ENCODE data around the gene NDUFB10.

The NDUFB10 gene

DNA sequence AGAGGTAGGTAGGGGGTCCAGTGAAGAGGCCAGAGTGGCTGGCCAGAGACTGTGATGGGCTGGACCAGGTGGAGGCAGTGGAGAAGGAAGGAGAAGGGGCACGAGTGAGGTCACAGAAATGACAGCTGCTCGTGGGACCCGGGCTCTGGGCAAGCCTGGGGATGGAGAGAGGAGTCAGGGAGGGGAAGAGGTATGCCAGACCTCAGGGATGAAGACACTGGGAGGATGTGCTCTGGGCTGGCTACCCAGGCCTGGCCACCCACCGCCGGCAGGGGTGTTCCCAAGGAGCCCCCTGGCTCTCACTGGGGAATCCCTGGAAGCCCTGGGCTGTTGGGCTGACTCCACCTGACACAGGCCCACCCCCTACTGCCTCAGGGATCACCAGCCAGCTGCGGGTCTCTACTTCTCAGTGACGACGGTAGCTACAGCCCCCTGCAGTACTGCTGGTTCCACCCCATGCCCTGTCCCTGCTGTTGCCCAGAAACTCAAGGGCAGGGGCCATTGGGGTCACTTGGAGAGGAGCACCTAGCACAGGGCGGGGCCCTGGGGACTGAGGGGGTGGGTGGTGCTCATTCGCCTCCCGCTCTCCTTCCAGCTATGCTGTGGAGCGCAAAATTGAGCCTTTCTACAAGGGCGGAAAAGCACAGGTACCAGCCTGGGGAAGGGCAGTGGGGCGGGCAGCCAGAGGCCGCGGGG, 14.3 kb downstream of the NDUFB10 start:
- no peak for DNase-seq

DNA sequence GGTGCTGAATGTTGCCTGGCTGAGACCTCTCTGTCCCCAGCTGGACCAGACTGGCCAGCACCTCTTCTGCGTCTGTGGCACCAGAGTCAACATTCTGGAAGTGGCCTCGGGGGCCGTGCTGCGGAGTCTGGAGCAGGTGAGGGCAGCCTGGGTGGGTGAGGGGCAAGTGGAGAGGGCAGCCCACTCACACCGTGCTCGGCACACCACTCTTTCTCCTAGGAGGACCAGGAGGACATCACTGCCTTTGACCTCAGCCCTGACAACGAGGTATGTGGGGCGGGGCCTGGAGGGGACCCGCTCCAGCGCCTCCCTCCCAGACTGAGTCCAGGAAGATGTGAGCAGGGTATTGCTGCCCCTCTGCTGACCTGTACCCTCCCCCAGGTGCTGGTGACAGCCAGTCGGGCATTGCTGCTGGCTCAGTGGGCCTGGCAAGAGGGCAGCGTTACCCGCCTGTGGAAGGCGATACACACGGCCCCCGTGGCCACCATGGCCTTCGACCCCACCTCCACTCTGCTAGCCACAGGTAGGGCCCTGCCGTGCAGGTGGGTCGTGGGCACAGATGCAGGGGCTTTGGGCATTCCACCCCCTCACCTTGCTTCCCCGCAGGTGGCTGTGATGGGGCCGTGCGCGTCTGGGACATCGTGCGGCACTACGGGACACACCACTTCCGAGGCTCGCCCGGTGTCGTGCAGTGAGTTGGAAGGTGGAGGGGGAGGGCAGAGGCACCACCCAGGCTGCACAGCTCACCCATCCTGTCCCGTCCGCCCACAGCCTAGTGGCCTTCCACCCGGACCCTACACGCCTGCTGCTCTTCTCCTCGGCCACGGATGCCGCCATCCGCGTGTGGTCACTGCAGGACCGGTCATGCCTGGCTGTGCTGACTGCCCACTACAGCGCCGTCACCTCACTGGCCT, 15.1 kb downstream of the NDUFB10 start:
- DNase-seq: no peak

DNA sequence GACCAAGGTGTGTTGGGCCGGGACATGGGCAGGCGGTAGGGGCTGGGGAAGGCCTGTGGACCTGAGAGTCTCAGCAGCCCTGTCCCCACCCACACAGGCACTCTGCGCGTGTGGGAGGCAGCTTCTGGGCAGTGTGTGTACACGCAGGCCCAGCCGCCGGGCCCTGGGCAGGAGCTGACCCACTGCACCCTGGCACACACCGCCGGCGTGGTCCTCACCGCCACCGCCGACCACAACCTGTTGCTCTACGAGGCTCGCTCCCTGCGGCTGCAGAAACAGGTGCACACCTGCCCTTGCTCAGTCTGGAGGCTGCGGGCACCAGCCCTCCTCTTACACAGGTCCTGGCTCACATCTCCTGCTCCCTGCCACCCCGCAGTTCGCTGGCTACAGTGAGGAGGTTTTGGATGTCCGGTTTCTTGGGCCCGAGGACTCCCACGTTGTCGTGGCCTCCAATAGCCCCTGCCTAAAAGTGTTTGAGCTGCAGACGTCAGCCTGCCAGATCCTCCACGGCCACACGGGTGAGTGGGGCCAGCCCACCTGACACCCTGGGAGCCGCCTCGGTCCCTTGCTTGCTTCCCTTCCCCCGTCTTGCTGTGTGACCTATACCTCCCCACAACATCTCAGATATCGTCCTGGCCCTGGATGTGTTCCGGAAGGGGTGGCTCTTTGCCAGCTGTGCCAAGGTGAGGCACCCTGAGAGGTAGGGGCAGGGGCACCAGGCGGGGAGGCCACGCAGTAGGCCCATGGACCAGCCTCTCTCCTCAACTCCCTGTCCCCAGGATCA, 16.3 kb downstream of the NDUFB10 start:
- no peak for DNase-seq

DNA sequence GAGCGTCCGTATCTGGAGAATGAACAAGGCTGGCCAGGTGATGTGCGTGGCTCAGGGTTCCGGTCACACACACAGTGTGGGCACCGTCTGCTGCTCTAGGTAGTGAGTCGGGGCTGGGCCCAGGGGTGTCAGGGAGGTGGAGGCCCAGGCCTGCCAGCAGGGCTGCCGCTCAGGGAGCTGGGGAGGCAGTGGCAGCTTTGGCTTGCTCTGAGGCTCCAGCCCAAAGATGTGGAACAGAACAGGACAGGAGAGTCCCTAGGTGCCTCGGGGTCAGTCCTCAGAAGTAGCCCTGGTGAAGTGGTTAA, 16.8 kb downstream of the NDUFB10 start:
- no peak for DNase-seq

DNA sequence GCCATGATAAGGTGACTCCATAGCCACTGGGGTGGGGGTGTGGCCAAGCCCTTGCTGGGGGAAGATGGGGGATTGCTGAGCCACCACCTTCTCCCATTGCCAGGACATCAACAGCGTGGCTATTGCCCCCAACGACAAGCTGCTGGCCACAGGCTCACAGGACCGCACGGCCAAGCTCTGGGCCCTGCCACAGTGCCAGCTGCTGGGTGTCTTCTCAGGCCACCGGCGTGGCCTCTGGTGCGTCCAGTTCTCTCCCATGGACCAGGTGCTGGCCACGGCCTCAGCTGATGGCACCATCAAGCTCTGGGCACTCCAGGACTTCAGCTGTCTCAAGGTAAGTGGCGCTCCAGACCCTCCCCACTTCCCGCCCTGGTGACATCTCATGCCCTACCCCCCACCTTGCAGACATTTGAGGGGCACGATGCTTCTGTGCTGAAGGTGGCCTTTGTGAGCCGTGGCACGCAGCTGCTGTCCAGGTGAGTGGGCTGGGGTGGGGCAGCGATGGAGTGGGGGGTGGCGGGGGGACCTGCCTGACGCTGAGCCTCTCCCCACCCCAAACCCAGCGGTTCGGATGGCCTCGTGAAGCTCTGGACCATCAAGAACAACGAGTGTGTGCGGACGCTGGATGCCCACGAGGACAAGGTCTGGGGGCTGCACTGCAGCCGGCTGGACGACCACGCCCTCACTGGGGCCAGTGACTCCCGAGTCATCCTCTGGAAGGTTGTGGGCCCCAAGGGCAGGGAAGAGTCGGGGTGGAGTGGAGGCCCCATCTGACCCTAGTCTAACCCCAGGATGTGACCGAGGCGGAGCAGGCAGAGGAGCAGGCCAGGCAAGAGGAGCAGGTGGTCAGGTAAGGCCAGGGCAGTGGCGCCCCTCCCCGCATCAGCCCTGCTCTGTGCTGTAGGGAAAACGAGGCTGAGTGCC, 17.9 kb downstream of the NDUFB10 start:
- no peak for DNase-seq

DNA sequence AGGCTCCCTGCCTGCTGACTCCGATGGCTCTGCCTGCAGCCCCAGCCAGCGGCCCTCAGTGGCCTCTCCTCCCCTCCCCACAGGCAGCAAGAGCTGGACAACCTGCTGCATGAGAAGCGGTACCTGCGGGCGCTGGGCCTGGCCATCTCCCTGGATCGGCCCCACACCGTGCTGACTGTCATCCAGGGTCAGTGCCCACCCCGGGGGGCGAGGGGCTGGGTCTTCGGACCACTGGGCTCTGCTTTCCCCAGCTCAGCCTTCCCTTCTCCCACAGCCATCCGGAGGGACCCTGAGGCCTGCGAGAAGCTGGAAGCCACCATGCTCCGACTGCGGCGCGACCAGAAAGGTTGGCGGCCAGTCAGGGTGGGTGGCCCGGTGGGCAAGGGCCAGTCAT, 18.5 kb downstream of the NDUFB10 start:
- DNase-seq: no peak

DNA sequence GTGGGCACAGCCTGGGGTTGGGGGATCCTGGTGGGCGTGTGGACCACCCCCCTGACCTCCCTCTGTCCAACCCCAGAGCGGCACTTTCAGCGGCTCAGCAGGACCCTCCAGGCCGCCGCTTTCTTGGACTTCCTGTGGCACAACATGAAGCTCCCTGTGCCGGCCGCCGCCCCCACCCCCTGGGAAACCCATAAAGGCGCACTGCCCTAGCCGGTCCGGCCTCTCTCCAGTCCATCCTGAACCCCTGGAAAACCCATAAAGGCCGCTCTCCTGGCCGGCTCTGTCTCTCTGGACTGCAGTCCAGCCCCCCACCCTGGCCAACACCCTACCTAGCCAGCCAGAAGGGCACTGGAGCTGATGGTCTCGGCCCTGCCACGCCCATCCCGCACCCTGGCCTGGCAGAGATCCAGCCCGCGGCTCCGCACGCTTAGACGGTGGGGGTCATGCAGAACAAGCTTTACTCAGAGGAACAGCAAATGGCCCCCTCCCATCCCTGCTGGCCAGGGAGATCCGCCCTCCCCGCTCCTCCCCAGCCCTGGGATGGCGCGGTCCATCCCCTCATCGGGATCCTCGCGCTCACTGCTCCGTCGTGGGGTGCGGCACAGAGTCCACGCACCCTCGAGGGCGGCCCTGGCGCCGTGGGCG, 19.3 kb downstream of the NDUFB10 start:
- no peak for DNase-seq

DNA sequence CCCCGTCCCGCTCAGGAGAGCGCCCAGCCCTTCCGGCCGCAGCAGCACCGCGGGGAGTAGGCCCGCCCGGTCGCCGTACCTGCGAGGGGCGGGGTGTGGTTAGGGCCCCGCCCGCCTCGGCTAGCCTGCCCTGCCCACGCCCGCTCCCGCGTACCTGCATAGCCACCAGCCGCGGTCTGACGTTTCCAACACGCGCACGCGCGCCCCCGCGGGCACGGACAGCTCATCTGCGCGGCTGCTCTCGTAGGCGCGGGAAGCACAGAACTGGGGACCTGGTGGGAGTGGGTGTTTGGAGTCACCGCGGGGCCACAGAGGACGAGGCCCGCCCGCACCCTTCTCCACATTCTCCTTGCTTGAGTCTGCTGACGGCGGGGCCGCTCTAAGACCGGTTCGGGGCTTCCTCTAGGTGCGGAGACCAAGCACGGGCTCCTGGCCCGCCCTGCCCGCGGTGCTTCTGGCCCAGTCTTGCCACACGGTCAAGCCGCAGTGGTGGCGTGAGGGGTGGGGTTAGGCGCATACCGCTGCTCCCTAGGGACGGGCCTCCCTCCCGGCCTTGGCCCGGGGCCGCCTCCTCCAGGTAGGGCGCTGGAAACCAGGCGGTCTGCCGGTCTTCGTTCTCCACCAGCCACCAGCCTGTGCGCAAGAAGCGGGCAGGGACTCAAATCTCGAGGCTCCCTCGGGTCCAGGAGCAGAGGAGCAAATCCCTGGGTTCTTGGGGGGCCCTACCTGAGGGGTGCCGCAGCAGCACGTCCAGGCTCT, 20.1 kb downstream of the NDUFB10 start:
- DNase-seq: peak; percentile 55

DNA sequence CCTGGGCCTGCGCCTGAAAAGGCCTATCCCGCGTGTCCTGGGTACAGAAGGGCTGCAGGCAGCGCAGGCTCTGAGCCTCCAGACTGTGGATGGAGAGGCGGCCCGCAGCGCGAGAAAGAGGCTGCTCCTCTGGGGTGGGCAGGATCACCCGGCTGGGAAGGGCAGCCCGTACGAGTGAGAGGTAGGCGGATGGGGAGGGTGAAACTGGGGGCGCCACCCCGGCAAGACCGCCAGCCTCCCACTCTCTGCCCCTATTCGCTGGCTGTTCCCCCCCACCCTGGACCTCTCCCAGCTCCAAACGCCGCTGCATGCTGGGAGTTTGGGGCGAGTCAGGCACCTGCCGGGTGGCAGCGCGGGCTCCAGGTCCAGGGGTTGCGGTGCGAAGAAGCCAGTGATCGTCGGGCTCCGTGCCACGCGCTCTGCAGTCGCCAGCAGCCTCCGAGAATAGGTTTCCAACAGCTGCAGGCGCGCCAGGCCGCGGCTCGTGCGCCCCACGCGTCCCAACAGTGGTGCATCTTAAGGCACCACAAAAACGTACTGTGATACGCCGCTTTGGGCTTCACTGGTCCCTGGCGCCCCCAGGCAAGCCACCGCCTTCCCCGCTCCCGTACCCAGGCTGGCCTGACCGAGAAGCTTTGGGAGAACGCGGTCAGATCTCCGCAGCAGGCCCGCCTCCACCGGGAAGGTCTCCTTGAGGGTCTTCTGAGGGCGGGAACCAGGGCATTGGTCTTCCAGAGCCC, 20.9 kb downstream of the NDUFB10 start:
- peak; percentile 36 for DNase-seq

DNA sequence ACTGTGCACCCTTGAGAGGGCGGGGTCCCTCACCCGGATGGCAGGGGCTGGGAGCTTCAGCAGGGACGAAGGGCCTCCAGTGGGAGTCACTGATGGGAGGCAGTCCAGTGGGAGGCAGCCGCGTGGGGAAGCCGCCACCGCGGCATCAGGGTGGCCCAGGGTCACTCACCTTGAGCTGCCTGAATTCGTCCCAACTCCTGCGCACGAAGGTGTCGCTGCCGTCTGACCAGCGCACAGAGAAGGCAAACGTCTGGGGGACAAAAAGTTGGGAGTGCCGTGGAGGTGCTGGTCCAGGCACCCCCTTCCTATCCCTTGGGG, 21.4 kb downstream of the NDUFB10 start:
- DNase-seq: no peak

DNA sequence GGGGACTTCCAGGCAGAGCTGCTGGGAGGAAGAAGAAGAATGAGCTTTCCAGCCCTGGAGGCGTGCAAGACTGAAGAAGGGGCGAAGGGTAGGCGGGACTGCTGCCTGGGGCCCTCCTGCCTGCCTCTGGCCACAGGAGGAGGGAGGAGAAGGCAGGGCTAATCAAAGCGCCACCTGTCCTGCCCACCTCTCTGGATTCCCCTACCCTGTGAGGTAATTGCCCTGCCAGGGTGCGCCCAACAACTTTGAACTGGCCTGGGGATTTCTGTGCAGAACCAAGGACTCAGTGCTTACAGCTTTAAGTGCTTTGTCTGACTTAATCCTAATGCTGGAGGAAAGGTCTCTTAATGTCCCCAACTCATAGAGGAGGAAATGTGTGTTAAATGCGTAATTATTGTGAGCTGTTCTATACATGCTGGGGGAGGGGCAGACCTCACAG, 22.1 kb downstream of the NDUFB10 start, which contains the start of gene NOXO1:
TSS of gene NOXO1 (minus strand) at position 72 of the 439 bp plus-strand sequence. CDS start 290 bp downstream, outside the sequence.
- DNase-seq: no peak

DNA sequence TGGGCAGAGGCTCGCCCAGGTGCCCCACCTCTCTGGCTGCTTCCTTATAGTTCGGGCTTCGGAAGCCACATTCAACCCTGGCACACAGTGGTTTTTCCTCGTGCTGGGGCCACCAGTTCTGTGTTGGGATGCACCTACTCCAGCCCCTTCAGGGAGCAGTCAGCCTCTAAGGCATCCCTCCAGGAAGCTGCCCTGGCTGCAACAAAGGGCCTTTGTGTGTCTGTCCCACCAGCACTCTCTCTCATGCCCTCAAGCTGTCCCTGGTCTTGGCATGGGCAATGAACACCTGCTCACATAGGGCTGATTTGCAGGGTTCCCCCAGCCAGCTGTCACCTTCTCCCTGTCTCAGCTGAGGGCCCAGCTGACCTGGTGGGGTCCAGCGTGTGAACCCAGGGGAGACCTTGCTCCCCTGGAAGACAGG, 22.7 kb downstream of the NDUFB10 start:
- DNase-seq: no peak

DNA sequence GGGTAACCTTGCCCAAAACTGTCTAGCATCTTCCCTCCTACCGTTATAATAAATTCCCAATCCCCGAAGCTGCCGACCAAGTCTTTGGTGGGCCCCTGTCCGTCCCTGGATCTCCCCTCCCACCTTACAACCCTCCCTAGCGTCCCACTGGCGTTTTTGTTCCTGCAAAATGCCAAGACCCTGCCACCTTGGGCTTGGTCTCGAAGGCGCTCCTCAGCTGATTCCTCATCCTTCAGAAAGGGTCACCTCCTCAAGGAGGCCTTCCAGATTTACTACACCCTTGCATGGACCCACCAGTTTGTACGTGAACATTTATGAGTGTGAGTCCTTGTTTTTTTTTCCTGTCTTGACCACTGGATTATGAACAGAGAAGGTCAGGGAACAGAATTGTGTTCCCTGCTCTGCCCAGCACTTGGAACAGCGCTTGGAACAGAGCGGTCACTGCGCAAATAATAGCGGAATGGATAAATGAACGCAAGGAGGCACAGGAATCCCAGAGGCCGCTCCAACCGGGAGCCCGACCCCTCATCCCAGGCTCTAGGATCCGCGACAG, 23.7 kb downstream of the NDUFB10 start:
- DNase-seq: no peak

DNA sequence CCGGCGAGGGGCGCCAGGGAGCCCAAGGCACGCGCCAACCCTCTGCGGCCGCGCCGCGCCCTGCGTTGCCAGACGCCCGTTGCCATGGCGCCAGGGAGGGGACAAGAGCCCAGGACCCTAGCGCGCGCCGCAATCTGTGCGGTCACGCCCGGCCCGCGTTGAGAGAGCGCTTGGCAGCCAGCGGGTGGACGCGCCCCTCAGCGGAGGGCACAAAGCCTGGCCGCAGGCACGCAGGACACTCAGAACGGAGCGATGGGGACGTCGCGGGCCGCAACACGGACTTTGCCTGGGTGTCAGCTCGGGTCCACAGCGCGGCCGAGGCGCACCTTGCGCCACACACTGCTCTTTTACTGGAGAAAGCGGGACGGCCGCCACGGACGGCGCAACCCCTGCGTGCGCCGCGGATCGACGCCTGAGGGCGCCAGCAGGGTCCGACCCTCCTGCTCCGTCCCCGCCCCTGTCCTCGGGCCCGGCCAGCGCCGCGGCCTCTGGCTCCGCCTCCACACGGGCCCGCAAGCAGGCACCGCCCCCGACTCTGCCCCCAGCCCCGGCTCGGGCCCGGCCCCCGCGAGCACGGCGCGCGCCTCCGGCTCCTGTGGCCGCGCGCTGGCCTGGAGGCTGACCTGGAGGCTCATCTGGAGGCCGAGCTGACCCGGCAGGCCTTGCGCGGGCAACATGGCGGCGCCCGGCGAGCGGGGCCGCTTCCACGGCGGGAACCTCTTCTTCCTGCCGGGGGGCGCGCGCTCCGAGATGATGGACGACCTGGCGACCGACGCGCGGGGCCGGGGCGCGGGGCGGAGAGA, 24.4 kb downstream of the NDUFB10 start, which contains the start of gene GFER:
TSS of gene GFER (plus strand) at position 650 of the 803 bp plus-strand sequence. CDS start at position 676, 26 bp downstream.
- peak; percentile 77 for DNase-seq

DNA sequence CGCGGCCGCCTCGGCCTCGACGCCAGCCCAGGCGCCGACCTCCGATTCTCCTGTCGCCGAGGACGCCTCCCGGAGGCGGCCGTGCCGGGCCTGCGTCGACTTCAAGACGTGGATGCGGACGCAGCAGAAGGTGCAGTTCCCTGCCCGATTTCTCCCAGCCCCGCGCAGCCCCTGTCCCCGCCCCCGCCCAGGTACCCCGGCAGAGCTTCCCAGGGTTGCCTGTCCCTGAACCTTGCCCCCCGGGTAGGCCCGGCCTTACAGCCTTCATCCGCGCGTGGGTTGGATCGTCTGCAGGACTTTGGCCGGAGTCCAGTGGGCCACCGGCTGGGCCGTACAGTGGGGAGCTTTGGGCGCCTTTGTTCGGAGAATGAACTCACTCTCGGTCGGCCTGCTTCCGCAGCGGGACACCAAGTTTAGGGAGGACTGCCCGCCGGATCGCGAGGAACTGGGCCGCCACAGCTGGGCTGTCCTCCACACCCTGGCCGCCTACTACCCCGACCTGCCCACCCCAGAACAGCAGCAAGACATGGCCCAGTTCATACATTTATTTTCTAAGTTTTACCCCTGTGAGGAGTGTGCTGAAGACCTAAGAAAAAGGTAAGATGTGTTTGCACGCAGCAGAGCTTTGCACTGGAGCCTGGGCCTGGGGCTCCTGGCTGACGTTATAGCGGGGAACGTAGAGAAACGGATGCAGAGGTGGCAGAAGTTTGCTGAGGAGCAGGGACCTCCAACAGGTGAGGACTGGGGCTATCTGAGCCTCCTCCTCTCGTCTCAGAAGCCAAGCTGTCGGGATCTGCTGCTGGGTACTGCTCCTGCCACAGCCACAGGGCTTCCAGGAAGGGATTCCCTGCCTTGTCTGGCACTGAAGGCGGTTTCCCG, 25.2 kb downstream of the NDUFB10 start:
- DNase-seq: no peak

DNA sequence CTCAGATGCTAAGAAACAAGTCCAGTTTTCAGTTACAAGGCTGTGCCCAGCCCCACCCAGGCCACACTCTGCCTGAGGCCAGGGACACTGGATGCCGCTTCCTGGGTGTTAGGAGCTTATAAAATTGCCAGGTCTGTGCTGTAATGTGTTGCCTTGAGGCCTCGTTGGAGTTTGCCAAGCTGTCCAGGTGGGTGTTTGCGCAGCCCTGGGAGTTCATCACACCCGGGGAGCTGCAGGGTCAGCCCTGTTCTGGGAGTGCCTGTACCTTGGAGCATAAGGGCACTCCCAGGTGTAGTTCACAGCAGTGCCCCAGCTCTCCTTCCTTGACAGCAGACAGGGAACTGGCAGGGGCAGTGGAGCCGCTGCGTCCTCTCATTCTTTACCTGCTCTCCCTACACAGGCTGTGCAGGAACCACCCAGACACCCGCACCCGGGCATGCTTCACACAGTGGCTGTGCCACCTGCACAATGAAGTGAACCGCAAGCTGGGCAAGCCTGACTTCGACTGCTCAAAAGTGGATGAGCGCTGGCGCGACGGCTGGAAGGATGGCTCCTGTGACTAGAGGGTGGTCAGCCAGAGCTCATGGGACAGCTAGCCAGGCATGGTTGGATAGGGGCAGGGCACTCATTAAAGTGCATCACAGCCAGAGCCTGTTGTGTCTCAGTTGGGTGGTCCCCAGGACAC, 26.3 kb downstream of the NDUFB10 start:
- DNase-seq: no peak

DNA sequence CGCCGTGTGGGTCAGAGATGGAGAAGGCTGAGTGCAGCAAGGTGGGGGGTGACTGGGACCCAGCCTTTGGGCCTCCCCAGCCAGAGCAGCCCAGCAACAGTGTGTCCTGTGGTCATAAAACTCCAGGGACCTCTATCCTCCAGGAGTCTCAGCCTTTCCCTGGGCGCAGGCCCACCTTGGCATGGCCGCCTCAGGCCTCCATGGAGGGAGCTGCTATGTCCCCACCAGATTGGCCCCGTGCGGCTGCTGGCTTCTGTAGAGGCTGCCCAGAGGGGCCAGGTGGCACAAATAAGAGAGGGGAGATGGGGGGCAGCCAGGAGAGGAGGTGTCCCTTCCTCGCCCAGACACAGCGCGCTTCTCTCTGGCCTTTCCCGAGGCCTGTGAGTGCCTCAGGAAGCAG, 27.9 kb downstream of the NDUFB10 start:
- no peak for DNase-seq
